ENCODE results near the gene PRR23A. TPM values are rescaled to one million over a fixed set of nuclear protein-coding genes. Genes with fewer than 3 reads are reported as not detected.

PRR23A gene
- total RNA-seq = not detected in 2 replicates

GRCh38 chr3:139006051-139006716 lies at the start of gene PRR23A:
PRR23A (minus strand) TSS chr3:139006268; CDS start chr3:139006268, 0 bp downstream.

GRCh38 chr3:139044366-139045210 lies 38.5 kb upstream of the PRR23A start, which contains the start of gene PRR23C:
PRR23C (minus strand) TSS chr3:139044892; CDS start chr3:139044620, 272 bp downstream.

GRCh38 chr3:139020868-139021234 lies 14.8 kb upstream of the PRR23A start, which contains the start of gene PRR23B:
PRR23B (minus strand) TSS chr3:139020926; CDS start chr3:139020661, 265 bp downstream.

Other genes starting within 250 kb of the PRR23A start
- 6.1 and 6.2 TPM in 2 replicates for gene PIK3CB, start 171.3 kb downstream of the PRR23A start, total RNA-seq
- gene FOXL2, start 59.1 kb downstream of the PRR23A start, total RNA-seq = 25.9 and 28.3 TPM in 2 replicates
- gene FOXL2NB, start 59.1 kb downstream of the PRR23A start, total RNA-seq = 28.9 and 33.4 TPM in 2 replicates
- gene PRR23B, start 14.7 kb upstream of the PRR23A start, total RNA-seq = not detected in 2 replicates
- not detected in 2 replicates for gene PRR23C, start 38.6 kb upstream of the PRR23A start, total RNA-seq